GM23338 (cell line): Measurements from ENCODE around the gene KRT85. TPM values are rescaled to one million over a fixed set of nuclear protein-coding genes. Genes with fewer than 3 reads are reported as not detected.
A peak's percentile ranks its signal among the peaks of the same experiment; 100 is the strongest.

ENCODE experiments used
- ATAC-seq: fragments of 200-7000 bp; cut with Tn5 transposase; 3 replicates; pipeline ENCODE4 v1.9.1; 2020
- DNase-seq: peaks from one replicate; pipeline ENCODE4 v3.0.0-alpha.2; 2015; ENCODE audit warnings: low spot score
- H2AFZ ChIP-seq: fragments of 200-600 bp; sonication (generic); 2 replicates; pipeline ENCODE4 v1.8.0; 2016; ENCODE audit warnings: antibody characterized with exemption, mild to moderate bottlenecking, moderate library complexity
- H3F3A ChIP-seq: fragments of 200-600 bp; sonication (generic); replicated peaks from 2 replicates; pipeline ENCODE4 v1.8.0; 2017; ENCODE audit warnings: antibody characterized with exemption, mixed run types, low read depth
- H3K27ac ChIP-seq: fragments of 200-600 bp; sonication (generic); 2 replicates; pipeline ENCODE4 v1.6.1; 2016; ENCODE audit warnings: low read depth
- H3K27me3 ChIP-seq: fragments of 200-600 bp; sonication (generic); 2 replicates; pipeline ENCODE4 v1.8.0; 2016; ENCODE audit warnings: mild to moderate bottlenecking, mixed run types, moderate library complexity; ENCODE audit not compliant: insufficient read depth
- H3K36me3 ChIP-seq: fragments of 200-600 bp; sonication (generic); 2 replicates; pipeline ENCODE4 v1.8.0; 2016; ENCODE audit warnings: mild to moderate bottlenecking; ENCODE audit not compliant: insufficient read depth
- H3K4me1 ChIP-seq: fragments of 200-600 bp; sonication (generic); 2 replicates; pipeline ENCODE4 v1.8.0; 2016; ENCODE audit warnings: mild to moderate bottlenecking, moderate library complexity; ENCODE audit not compliant: insufficient read depth
- H3K4me2 ChIP-seq: fragments of 200-600 bp; sonication (generic); 2 replicates; pipeline ENCODE4 v1.7.1; 2017; ENCODE audit warnings: mixed run types
- H3K4me3 ChIP-seq: fragments of 200-600 bp; sonication (generic); 2 replicates; pipeline ENCODE4 v1.6.1; 2016; ENCODE audit warnings: mixed run types
- H3K79me2 ChIP-seq: fragments of 200-600 bp; sonication (generic); replicated peaks from 2 replicates; pipeline ENCODE4 v1.8.0; 2017; ENCODE audit warnings: mild to moderate bottlenecking; ENCODE audit not compliant: insufficient read depth
- H3K9me2 ChIP-seq: fragments of 200-600 bp; sonication (generic); 2 replicates; pipeline ENCODE4 v1.8.0; 2017; ENCODE audit not compliant: insufficient read depth
- H4K20me1 ChIP-seq: fragments of 200-600 bp; sonication (generic); replicated peaks from 2 replicates; pipeline ENCODE4 v1.8.0; 2017; ENCODE audit warnings: mild to moderate bottlenecking; ENCODE audit not compliant: insufficient read depth
- H3K27ac Mint-ChIP-seq: 2 replicates; pipeline ENCODE4 v1.8.0; 2020; ENCODE audit warnings: inconsistent platforms, mild to moderate bottlenecking, moderate library complexity, mixed read lengths
- H3K27me3 Mint-ChIP-seq: 3 replicates; pipeline ENCODE4 v1.8.0; 2022; ENCODE audit warnings: low read depth, mild to moderate bottlenecking, moderate library complexity, mixed read lengths, inconsistent platforms; ENCODE audit not compliant: insufficient read depth, poor library complexity
- H3K36me3 Mint-ChIP-seq: 3 replicates; pipeline ENCODE4 v1.8.0; 2021; ENCODE audit warnings: low read depth, mild to moderate bottlenecking, inconsistent platforms, moderate library complexity, mixed read lengths
- H3K4me1 Mint-ChIP-seq: 3 replicates; pipeline ENCODE4 v1.8.0; 2020; ENCODE audit warnings: mild to moderate bottlenecking, inconsistent platforms, mixed read lengths
- H3K4me3 Mint-ChIP-seq: 3 replicates; pipeline ENCODE4 v1.8.0; 2021; ENCODE audit warnings: moderate library complexity, mild to moderate bottlenecking, inconsistent platforms, mixed read lengths
- H3K9me3 Mint-ChIP-seq: 3 replicates; pipeline ENCODE4 v1.8.0; 2020; ENCODE audit warnings: moderate library complexity, mild to moderate bottlenecking, inconsistent platforms, mixed read lengths
- CTCF ChIP-seq, 2 experiments: fragments of 200-600 bp in 1 of 2; sonication (generic) in 1 of 2; conservative IDR thresholded peaks; 2 replicates each; pipeline versions ENCODE4 v1.5.1 to v1.6.1; 2016 to 2017; ENCODE audit warnings: antibody characterized with exemption in 2 of 2, low read depth in 2 of 2, mild to moderate bottlenecking in 2 of 2, moderate library complexity in 1 of 2
- EZH2phosphoT487 ChIP-seq: fragments of 200-600 bp; sonication (generic); IDR thresholded peaks from one replicate; pipeline ENCODE4 v1.8.1; 2018; ENCODE audit warnings: antibody characterized with exemption; ENCODE audit not compliant: unreplicated experiment
- JUNB ChIP-seq: IDR thresholded peaks from one replicate; pipeline ENCODE4 v1.6.1; 2016; ENCODE audit warnings: antibody characterized with exemption; ENCODE audit not compliant: unreplicated experiment
- NANOG ChIP-seq: IDR thresholded peaks from 2 replicates; pipeline ENCODE4 v1.6.1; 2016; ENCODE audit warnings: antibody characterized with exemption, borderline replicate concordance
- REST ChIP-seq: IDR thresholded peaks from one replicate; pipeline ENCODE4 v1.6.1; 2018; ENCODE audit warnings: antibody characterized with exemption; ENCODE audit not compliant: unreplicated experiment
- ZNF114 ChIP-seq: fragments of 250-450 bp; sonication (Bioruptor Pico); IDR thresholded peaks from 2 replicates; pipeline ENCODE4 v1.5.0; 2020; ENCODE audit warnings: mild to moderate bottlenecking, moderate library complexity
- ZNF331 ChIP-seq: fragments of 250-450 bp; sonication (Bioruptor Pico); IDR thresholded peaks from 2 replicates; pipeline ENCODE4 v1.5.0; 2020; ENCODE audit warnings: low read depth, mild to moderate bottlenecking, moderate library complexity
- ZNF462 ChIP-seq: fragments of 250-450 bp; sonication (Bioruptor Pico); IDR thresholded peaks from 2 replicates; pipeline ENCODE4 v1.5.0; 2020; ENCODE audit warnings: mild to moderate bottlenecking, moderate library complexity
- polyA plus RNA-seq: library from polyadenylated mRNA; unstranded; fragments of >200 nt; fragmentation: Nextera tagmentation; extraction: Ambion mirVana; gene quantifications from 2 replicates; pipeline ENCODE4 v1.2.1, GENCODE V29; 2016
- total RNA-seq: library from RNA; depleted of rRNA; stranded (reverse); fragments of >200 nt; shearing (Covaris generic); gene quantifications from 2 replicates; pipeline ENCODE4 v1.2.3, GENCODE V29; 2014

Gene KRT85
- total and polyA plus RNA-seq, 2 experiments from 2014 or later = not detected

- Histone ChIP-seq H3K27ac (no peak overlapping the region), H4K20me1 (no peaks in the 10 kb centered on the region), H3K9me2 (no peaks in the 10 kb centered on the region), H3K36me3 (no peaks in the 10 kb centered on the region), H2AFZ (no peak overlapping the region), H3K79me2 (no peaks in the 10 kb centered on the region), H3F3A (no peaks in the 10 kb centered on the region), H3K4me2 (no peak overlapping the region), H3K4me3 (no peak overlapping the region), H3K4me1 (no peaks in the 10 kb centered on the region), H3K27me3 (no peaks in the 10 kb centered on the region)
- TF ChIP-seq ZNF114 = no peak
- TF ChIP-seq JUNB = no peak
- 0 out of 4 replicates have a peak, but pooled peaks of 1 of the 2 experiments have one; percentile 15 for TF ChIP-seq CTCF (conservative IDR thresholded peaks at IDR 0.05; ENCODE audit: low read depth in 2 of 2)
- no peak overlapping the region for H3K4me3 Mint-ChIP-seq
- peaks cover 2% of the 10 kb centered on the region for H3K27me3 Mint-ChIP-seq
- DNase-seq = no peak
- peaks cover 18% of the 10 kb centered on the region for H3K9me3 Mint-ChIP-seq
- H3K36me3 Mint-ChIP-seq = peaks cover 7% of the 10 kb centered on the region
- H3K27ac Mint-ChIP-seq = no peak overlapping the region
- ATAC-seq = no peak
- H3K4me1 Mint-ChIP-seq = peaks cover 10% of the 10 kb centered on the region
These were observed 37.7 kb upstream of the KRT85 start for GRCh38 chr12:52404951-52405350.

- Histone ChIP-seq H3F3A (no peaks in the 10 kb centered on the region), H3K36me3 (no peaks in the 10 kb centered on the region), H3K27ac (no peak overlapping the region), H3K4me3 (no peak overlapping the region), H3K4me2 (no peak overlapping the region), H2AFZ (peak overlapping the region; percentile 4; the same call in 1 of the 2 replicates), H4K20me1 (no peaks in the 10 kb centered on the region), H3K9me2 (no peaks in the 10 kb centered on the region), H3K79me2 (no peaks in the 10 kb centered on the region), H3K27me3 (no peaks in the 10 kb centered on the region), H3K4me1 (no peaks in the 10 kb centered on the region)
- H3K27ac Mint-ChIP-seq = no peak overlapping the region
- peaks cover 10% of the 10 kb centered on the region for H3K4me1 Mint-ChIP-seq
- ATAC-seq = no peak
- H3K4me3 Mint-ChIP-seq = no peak overlapping the region
- H3K27me3 Mint-ChIP-seq = no peaks in the 10 kb centered on the region
- DNase-seq = no peak
- peaks cover 11% of the 10 kb centered on the region for H3K9me3 Mint-ChIP-seq
- H3K36me3 Mint-ChIP-seq = peaks cover 5% of the 10 kb centered on the region
- TF ChIP-seq NANOG (no peak), ZNF462 (no peak), ZNF114 (no peak), REST (no peak), CTCF (conservative IDR thresholded peaks at IDR 0.05; ENCODE audit: low read depth in 2 of 2) (no peak), ZNF331 (CRISPR knock-in tag) (no peak), EZH2phosphoT487 (no peak)
These were observed 36.3 kb upstream of the KRT85 start for GRCh38 chr12:52403561-52403960.
